NB4 (cell line): ENCODE measurements around the gene ZNF497.

ENCODE experiments used
- POLR2A ChIP-seq: IDR thresholded peaks from 2 replicates; pipeline ENCODE4 v1.6.1; 2011; ENCODE audit warnings: mild to moderate bottlenecking; ENCODE audit not compliant: insufficient read length; ENCODE audit errors: extremely low read depth
- TF ChIP-seq, protein P1 (sequence below): IDR thresholded peaks from one replicate; pipeline ENCODE4 v1.5.1; 2012; ENCODE audit warnings: low read depth, low read length

DNA sequence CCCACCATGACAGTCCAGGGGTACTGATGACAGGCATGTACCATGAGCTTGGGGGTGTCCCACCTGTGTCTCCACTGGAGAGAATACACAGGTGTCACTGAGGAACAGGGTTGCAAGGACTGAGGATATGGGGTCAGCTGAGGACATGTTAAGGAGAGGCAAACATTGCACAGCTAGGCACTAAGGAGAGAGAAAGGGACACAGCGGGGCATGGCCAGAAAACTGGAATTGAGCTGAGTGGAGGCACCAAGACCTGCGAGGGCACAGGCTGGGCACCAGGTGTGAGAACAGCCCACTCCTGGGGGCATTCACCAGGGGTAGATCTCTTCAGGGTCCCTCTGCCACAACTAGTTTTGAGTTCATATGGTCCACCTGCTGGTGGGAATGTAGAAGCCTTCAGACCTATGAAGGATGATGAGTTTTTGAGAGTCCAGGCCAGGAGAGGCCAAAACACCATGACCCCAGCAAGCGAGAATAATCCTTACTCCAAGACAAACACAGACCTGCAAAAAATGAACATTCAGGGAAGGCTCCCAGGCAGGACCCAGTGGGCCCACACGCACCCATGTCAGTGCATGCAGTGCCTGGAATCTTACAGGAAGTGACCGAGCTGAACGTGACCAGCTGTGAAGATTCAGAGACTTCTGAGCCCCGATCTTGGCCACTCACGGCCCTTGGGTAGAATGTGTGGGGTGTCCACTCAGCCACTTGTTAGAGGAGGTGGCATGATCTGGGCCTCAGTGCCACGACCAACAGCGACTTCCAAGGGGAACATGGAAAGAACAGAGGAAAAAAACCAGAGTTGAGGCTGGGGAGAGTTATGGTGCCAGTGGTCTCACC is 44.5 kb upstream of the ZNF497 start:
- TF ChIP-seq, protein P1, sequence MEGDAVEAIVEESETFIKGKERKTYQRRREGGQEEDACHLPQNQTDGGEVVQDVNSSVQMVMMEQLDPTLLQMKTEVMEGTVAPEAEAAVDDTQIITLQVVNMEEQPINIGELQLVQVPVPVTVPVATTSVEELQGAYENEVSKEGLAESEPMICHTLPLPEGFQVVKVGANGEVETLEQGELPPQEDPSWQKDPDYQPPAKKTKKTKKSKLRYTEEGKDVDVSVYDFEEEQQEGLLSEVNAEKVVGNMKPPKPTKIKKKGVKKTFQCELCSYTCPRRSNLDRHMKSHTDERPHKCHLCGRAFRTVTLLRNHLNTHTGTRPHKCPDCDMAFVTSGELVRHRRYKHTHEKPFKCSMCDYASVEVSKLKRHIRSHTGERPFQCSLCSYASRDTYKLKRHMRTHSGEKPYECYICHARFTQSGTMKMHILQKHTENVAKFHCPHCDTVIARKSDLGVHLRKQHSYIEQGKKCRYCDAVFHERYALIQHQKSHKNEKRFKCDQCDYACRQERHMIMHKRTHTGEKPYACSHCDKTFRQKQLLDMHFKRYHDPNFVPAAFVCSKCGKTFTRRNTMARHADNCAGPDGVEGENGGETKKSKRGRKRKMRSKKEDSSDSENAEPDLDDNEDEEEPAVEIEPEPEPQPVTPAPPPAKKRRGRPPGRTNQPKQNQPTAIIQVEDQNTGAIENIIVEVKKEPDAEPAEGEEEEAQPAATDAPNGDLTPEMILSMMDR: peak; percentile 23
- no peak for TF ChIP-seq POLR2A
